Measurements from ENCODE around the gene SPEN.

- TF ChIP-seq CTCF (IDR thresholded peaks at IDR 0.05): no peak
- TF ChIP-seq FOXJ3 (CRISPR knock-in tag; IDR thresholded peaks at IDR 0.05): no peak
- TF ChIP-seq RAD21 (IDR thresholded peaks at IDR 0.05; ENCODE audit: low read length): no peak
- no peak for TF ChIP-seq YY1 (IDR thresholded peaks at IDR 0.05; ENCODE audit: low read depth)
Measured at GRCh38 chr1:15955552-15955951, 108.0 kb downstream of the SPEN start.
